GM18858 (cell line): ENCODE measurements around the gene CFAP299.

Experiments used
- ATAC-seq: cut with Tn5 transposase; IDR thresholded peaks from one replicate; pipeline ENCODE4 v1.9.1; 2021; ENCODE audit not compliant: unreplicated experiment

CFAP299 gene

GRCh38 chr4:80803337-80803736, 467.8 kb downstream of the CFAP299 start:
- no peak for ATAC-seq

GRCh38 chr4:80806472-80806871, 470.9 kb downstream of the CFAP299 start:
- no peak for ATAC-seq

GRCh38 chr4:80809039-80809729, 473.7 kb downstream of the CFAP299 start:
- ATAC-seq = no peak

GRCh38 chr4:80811406-80811805, 475.9 kb downstream of the CFAP299 start:
- ATAC-seq = no peak

GRCh38 chr4:80812145-80812544, 476.6 kb downstream of the CFAP299 start:
- no peak for ATAC-seq

- ATAC-seq = no peak
Observed at GRCh38 chr4:80814266-80814665, 478.7 kb downstream of the CFAP299 start.

- no peak for ATAC-seq
Observed at GRCh38 chr4:80831383-80832361, 496.1 kb downstream of the CFAP299 start.

GRCh38 chr4:80839281-80839680, 503.8 kb downstream of the CFAP299 start:
- no peak for ATAC-seq

GRCh38 chr4:80839792-80840191, 504.3 kb downstream of the CFAP299 start:
- ATAC-seq = no peak

GRCh38 chr4:80840396-80840795, 504.9 kb downstream of the CFAP299 start:
- ATAC-seq = no peak

- peak; percentile 63 for ATAC-seq
Observed at GRCh38 chr4:80841587-80842281, 506.2 kb downstream of the CFAP299 start.

- ATAC-seq = no peak
Observed at GRCh38 chr4:80846210-80846609, 510.7 kb downstream of the CFAP299 start.

- no peak for ATAC-seq
Observed at GRCh38 chr4:80852061-80852460, 516.5 kb downstream of the CFAP299 start.

GRCh38 chr4:80873571-80873970, 538.0 kb downstream of the CFAP299 start:
- ATAC-seq = no peak

- no peak for ATAC-seq
Observed at GRCh38 chr4:80874979-80875378, 539.4 kb downstream of the CFAP299 start.

- ATAC-seq = peak; percentile 93
Observed at GRCh38 chr4:80875642-80876041, 540.1 kb downstream of the CFAP299 start.

- ATAC-seq = peak; percentile 58
Observed at GRCh38 chr4:80876810-80877209, 541.3 kb downstream of the CFAP299 start.

- no peak for ATAC-seq
Observed at GRCh38 chr4:80878218-80878617, 542.7 kb downstream of the CFAP299 start.

GRCh38 chr4:80897537-80898303, 562.2 kb downstream of the CFAP299 start:
- peak; percentile 86 for ATAC-seq

- no peak for ATAC-seq
Observed at GRCh38 chr4:80900908-80901307, 565.4 kb downstream of the CFAP299 start.

GRCh38 chr4:80903020-80903419, 567.5 kb downstream of the CFAP299 start:
- ATAC-seq = no peak
